GM18502 (cell line): Measurements from ENCODE around the gene SERTAD4.

ENCODE experiments used
- ATAC-seq: cut with Tn5 transposase; IDR thresholded peaks from one replicate; pipeline ENCODE4 v1.9.1; 2021; ENCODE audit warnings: mild to moderate bottlenecking; ENCODE audit not compliant: unreplicated experiment, poor library complexity

The SERTAD4 gene

DNA sequence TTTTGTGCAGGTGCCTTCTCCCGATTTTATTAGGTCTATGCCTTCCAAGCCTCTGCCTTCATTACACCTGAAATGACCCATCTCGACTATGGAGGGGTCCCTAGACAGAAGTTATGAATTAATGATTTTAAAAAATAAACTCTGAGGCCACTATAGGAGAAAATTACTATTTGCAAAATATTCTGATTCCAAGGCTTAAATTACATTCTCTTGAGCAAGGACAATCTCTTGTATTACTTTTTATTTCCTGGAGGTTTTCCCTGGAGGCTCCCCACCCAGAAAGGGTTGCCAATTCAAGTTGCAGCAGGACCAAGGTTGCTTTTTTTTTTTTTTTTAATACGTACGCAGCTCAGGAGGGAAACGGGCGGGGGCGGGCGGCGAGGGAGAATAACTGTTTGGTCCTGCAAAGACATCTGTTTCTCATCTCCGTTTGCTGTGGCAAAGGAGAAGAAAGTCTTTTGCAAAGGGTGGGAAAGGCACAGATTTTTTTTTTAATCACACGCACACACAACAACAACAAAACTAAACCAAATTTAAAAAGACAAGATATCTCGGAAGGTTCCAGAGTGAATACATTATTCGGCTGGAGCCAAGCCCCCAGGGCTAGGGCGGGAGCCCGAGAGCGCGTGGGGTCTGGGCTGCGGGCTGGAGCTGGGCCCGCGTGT, 618 bp upstream of the SERTAD4 start:
- ATAC-seq, result no peak

DNA sequence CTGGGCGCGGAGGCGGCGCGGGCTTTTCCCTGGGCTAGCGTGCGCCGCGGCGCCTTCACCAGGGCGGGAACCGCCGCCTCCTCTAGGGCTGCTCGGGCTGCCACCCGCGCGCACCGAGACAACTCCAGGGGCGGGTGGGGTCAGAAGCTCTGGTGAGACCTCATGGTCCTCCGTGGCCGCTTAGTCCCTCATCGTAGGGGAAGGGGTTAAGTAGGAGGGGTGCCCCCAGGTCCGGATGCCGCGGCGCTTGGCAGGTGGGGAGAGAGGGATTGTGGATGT, 559 bp downstream of the SERTAD4 start:
- no peak for ATAC-seq

DNA sequence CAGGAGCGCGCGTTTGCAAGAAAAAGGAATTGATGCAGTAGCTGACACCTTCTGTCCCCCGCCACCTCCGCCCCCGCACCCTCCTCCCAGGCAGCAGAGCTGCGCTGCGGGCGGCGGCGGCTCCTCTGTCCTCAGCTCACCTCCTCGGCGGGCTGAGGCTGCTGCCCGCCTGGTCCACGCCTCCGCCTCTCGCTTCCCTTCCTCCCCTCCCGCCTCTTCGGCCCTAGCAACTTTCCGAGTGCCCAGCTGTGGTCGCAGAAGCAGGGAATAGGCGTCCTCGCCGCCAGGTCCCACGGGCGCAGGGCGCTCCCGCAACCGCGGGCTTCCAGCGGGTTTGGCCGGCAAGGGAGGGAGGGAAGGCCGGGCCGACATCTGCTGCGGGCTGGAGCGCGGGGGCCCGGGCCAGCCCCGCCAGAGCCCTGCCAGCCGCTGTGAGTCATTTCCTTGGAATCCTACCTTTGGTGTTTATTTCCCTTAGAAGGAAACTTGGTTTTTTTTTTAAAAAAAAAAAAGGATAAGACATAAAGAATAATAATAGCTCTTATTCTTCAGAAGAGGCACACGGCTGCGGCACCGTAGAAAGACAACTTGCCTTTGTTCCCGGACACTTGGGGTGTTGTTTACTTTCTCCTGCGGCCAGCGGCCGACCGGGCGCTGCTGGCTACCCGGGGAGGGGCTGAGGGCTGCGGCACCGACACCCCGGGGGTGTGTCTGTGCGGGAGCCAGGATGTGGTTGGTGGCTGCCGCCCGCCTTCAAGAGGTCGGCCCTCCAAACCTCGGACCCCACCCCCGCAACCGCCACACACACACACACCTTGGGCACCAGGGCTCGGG, 1.1 kb downstream of the SERTAD4 start:
- ATAC-seq, result no peak

DNA sequence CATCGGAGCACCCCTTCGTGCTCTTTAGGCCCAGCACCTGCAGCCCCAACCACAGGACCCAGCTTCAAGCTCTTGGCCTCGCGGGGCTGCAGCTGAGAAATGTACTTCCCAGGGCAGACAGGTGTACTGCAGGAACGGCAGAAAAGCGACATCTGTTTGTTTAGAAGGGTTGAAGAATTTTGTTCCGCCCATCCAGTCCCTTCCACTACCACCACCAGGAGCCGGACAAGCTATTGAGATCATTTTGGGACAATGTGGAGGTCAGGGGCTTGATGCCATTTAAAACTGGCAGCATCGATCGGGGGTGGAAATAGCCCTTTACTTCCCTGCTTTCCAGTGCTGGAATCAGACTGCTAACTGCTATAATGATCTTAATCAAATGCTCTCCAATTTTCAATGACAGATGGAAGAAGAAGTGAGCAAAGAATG, 1.7 kb downstream of the SERTAD4 start:
- ATAC-seq, result no peak

DNA sequence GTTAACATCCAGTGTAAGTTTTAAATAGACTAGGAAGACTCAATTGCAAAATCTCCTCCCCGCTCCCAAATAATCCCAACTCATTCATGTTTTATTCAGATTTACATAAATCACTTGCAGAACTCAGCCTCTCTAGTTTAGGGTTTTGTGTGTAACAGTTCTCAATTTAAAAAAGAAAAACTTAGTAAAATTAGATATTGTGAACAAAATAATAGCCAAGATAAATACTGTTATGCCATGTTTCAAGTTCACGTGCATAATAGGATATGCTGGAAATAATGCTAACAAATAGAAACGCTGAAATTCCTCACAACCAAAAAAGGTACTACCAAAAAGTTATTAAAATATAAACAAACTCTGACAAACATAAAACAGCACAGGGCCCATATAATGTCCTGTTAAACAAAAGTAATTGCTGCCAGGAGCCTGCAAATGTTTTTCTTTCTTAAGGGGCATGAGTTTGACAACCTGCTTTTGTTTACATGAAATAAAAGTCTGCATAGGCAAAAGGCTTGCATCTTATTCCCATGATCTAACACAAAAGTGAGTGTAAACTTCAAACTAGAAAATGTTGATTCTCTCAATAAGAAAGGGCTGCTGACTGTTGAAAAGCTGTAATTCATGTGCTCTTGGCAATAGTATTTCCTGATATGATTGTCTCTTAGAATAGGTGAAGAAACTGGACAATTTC, 2.9 kb downstream of the SERTAD4 start:
- ATAC-seq, result no peak

DNA sequence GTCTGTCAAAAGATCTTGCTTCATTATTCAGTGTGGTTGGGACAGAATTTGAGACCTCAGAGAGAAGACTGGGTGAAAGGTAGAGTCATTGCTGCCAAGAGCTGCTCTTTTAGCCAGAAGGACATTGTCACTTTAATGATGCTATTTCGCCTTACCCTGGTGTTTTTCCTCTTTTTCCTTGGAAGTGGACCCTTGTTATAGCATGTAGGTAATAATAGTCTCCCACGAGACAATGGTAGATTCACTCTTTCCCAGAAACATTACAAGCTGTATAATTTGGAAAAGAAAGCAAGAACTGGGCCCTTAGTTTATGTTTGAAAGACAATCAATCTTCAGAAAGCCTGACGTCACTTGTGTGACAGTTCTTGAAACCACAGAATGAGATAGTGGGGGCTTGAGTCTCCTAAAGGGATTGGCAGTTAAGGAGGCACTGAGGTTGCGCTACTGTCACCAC, 3.8 kb downstream of the SERTAD4 start:
- ATAC-seq, result no peak

DNA sequence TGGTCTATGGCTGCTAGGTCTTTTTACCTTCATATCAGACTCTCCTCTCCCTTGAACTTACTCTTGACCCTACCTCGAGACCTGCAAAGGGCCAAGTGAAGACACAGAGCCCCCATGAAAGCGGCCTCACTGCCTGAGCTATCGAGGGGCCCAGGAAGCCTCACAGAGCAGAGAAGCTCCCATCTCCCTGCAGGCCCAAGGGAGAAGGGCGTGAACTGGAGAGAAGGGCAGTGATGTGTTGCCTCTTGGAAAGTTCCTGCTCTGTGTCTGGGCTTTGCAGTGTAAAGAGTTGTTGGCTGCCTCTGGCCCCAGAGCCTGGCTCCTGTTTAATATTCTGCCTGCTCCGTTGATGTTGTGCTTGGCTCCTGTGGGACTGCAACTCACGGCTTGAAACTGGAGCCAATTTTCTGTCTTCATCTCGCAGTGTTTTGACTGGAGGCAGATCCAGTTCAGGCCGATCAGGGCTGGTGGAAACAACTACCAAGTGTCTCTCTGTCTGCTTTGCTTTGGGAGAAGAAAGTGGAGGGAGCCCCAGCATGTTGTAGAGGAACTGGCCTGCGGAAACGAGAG, 4.3 kb downstream of the SERTAD4 start:
- no peak for ATAC-seq

DNA sequence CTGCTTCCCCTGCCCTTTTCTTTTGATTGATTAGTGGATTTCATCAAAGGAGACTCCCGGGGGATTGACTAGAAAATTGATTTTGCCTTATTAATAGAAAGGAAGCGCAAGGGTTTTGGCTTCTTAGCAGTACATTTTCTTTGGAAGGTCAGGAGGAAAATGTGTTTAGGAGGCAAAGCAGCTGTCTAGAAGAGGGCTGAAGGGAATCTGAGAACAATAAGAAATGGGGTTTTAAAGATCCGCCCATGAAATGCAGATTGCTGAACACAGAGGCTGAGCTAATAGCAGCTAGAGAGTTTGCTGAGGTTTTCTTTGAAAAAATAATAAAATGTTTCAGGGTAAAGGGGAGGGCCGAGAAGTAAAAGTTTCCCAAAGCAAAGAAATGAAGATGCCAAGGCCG, 4.9 kb downstream of the SERTAD4 start:
- ATAC-seq, result no peak

DNA sequence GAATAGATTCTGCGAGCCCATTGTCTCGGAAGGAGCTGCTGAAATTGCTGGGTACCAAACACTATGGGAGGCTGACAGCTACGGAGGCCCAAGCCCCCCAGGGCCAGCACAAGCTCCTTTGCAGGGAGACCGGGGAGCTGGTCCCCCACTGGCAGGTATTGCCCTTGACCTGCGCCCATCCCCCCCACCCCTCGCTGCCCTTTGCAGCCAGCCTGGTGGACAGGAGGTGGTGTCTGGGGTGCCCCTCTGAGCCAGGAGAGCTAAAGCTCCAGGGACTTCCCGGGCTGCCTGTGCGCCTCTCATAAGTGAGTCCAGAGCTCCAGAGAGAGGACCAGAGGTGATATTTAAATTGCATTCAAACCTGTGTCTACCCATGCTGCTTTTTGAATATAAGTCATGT, 5.4 kb downstream of the SERTAD4 start:
- ATAC-seq, result no peak

DNA sequence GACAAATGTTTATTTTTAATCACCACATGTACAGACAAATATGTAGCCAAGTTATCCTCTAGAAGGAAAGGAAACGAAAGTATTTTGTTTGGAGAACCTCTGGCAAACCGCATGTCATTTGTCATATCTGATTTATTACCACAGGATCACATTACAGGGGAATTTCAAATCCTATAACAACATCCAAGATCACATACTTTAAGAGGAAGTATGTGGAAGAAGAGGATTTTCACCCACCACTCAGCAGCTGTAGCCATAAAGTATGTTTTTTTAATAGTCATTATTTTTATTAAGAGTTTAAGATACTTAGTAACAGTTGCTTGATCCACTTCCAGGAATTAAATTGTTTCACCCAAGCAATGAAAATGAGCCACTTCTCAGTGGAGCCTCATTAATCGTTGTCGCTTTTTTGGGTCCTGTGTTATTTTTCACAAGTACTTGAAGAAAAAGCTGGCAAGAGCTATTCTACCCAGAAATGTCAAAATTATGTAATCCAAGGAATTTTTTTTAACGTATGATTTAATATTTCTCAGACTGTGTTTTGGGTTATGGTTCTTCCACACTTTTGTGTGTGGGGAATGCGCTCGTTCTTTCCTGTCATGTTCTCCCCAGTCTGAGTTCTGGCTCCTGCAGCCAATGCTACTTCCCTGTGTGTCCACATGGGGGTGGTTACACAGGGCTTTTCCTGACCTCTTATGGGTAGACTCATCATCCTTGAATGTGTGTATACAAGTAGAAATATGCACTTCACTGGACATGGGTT, 6.9 kb downstream of the SERTAD4 start:
- no peak for ATAC-seq

DNA sequence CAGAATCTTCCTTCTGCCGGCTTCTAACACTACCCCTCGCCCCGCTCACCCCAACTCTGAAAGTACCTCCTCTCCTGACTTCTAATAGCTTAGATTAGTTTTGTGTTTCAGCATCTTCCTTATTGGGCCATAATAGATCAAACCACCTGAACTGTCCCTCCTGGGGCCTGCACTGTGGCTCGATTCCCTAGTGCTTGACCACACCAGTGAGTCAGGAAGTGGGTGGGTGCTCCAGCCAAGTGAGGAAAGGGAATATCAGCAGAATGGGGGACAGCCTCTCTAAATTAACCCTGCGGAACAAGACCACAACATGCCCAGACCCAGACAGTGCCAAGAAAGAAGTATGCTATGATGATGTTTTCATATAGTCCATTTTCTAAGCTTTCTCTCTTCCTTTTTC, 8.5 kb downstream of the SERTAD4 start:
- ATAC-seq, result no peak

DNA sequence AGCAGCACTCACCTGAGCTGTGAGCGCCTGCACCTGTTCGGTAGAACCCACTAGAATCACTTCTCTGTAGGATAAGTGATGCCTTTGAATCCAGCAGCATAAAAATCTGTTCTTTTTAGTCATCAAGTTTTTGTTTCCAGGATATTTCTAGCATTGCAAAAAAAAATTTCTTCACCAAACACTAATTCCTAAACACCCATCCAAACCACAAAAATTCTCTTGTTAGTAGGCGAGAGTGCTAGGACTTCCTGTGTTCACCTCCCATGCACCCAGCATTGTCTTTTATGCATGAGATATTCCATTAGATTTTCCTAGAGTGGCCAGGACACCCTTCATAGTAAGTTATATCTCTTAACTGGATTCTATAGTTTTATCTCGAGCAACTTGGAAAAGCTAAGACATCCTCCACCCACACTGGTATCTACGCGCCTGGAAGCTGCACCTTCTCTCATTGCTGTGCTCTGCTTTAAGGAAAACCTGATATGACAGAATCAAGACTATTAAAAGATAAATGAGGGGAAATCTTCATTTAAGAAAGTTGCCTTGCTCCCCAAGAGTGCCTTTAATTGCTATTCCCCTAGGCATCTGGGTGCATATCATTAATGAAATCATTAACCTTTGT, 12.3 kb downstream of the SERTAD4 start:
- no peak for ATAC-seq

DNA sequence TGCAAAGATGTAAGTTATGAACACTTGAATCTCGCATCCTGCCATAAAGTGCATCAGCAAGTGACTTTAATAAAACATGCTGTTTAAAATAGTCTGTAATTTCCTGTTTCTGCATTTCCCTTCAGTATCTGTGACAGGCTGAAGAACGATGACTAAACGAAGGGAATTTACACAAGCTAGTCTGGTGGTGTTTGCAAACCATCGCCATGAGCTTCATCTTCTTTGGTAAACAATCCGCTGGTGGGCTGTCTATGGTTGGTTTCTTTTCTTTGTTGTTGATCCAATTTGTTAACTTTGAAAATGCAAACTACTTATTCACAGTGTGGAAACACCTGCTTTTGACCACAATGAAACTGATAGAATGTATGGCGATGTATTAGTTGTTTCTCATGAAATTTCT, 13.9 kb downstream of the SERTAD4 start:
- ATAC-seq, result no peak

DNA sequence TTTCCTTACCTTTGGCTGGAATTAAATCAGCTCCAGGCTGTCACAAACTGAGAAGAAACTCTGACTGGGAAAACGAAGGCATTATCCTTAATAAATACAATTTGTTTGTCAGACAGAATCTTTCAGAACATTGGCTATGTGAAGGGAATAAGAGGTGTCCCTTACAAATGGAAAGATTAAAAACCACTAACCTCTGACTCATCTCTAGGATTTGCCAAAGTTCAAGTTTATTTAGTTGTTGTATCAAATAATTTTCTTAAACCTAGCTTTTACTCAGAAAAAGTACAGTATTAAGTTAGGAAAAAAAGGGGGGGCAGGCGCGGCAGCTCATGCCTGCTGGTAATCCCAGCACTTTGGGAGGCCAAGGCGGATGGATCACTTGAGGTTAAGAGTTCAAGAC, 15.7 kb downstream of the SERTAD4 start:
- ATAC-seq, result no peak

DNA sequence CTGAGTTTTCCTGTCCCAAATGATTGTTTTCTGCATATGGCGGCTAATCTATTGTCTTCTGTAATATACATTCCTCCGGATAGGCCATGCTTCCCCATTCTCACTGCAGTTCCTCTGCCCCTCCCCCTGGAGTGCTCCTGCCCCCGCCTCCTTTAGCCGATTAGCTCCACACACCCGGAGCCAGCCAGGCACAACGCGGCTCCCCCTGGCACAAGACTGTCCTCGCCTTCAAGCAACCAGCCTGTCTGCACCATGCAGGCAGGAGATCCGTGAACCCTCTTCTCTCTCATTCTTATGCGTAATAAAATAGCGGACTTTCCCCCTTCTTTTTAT, 18.0 kb downstream of the SERTAD4 start:
- ATAC-seq, result no peak

DNA sequence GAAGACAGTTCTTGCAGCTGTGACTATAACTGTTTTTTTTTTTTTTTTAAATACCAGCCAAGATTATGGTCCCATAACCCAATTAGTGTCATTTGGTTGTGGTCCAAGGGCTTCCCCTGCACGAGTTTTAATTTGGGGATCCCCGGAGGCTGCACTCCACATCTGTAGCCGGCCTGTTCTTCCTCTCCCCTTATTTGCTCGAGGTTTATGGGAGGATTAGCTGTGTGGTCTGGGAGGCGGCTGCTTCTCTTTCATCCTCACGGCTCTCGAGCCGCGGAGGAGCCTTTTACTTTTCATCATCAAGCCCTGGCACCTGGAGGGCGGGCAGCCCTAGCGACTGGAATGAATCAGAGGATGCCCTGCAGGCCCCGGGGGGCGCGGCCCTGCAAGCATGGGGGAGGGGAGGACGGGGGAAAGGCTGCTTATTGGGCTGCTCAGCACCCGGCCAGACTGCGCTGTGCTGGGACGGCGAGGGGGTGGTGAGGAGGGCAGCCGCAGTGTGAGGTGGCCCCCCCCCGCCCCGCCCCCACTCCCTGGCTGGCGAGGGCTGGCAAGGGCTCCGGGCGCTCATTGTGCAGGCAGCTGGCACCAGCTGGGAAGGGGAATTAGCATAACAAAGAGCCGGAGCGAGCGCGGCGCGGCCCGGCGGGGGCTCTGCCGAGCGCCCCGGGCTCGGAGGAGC, 18.5 kb downstream of the SERTAD4 start:
- no peak for ATAC-seq

DNA sequence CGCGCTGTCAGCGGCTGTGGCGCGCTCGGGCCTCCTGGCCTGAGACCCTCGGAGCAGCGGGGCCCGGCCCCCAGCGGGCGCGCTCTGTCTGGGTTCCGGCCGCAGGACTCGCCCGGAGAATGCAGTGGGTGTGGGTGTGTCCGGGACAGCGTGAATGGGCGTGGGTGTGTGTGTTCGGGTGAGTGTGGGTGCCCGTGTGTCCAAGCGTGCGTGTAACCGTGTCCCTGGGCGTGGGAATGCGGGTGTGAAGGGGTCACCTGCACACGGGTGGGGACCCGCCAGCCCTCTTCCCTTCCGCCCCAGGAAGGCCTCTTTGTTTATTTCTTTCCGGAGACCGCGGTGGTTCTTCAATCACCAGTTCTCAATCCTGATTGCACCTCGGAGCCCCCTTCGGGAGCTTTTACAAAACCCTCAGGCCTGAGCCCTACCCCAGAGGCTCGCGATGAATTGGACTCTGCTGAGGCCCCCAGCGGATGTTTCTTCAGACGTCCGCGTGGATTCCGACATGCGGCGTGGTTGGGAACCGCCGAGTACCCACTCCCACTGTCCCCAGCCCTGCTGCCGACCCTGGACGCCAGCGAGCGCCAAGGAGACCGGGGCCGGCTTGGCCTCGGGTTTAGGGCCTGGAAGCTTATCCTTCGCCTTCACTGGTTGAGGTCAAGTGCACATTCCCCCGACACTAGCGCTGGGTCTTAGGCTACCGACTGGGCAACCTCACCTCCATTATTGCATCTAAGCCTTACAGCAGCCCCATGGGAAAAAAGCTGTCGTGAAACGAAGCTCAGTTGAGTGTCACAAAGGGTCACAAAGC, 19.3 kb downstream of the SERTAD4 start:
- ATAC-seq, result no peak

DNA sequence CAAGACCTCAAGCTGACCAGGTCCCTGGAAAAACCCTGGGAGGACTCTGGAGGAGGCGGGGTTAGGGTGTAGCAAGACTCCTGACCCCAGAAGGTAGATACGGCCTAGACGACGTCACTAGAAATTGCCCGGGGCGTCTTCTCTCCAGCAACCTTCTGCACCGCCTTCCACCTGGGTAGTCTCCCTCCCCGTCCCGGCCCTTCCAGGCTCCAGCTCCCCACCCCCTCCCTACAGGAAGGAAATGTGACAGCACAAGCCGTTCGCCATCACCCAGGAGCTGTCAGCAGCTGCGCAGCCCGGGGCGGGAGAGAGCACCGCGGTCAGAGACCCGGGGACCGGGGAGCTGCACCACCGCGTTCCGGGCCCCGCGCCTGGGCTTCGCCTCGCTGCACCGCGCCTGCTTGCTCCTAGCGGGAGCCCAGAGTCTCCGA, 20.0 kb downstream of the SERTAD4 start:
- no peak for ATAC-seq

DNA sequence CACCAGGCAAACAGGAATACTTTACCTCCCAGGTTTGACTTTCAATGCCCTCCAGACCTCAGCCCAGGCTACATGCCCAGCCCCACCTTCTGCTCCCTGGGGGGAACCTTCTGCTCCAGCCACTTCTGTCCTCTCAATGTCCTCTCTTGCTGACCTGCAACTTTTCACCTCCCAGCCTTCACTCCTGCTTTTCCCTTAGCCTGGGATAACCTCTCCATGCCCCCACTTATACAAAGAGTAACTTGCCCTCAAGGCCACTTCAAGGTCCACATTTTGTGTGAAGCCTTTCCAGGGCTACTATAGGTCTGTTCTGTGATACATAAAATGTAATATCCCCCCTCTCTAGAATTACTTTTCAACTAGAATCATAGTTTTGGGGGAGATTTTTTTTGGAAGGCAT, 21.7 kb downstream of the SERTAD4 start:
- ATAC-seq, result no peak
